CD8-positive, alpha-beta memory T cell (primary cell): ENCODE data around the gene SPANXN4. TPM values are rescaled to one million over a fixed set of nuclear protein-coding genes. Genes with fewer than 3 reads are reported as not detected.

Source experiments
- CTCF ChIA-PET: fragments of 350-600 bp; sonication (Branson Sonifier 250); formaldehyde crosslinking; loops from one replicate; lab custom pipeline; 2021; ENCODE audit warnings: antibody characterized with exemption; lab: Charles Lee
- POLR2A ChIA-PET: fragments of 350-600 bp; sonication (Branson Sonifier 250); formaldehyde crosslinking; loops from one replicate; lab custom pipeline; 2021; ENCODE audit warnings: antibody characterized with exemption; lab: Charles Lee
- DNase-seq, 5 donors: peaks; one replicate each; pipeline versions ENCODE4 v3.0.0 to v3.0.0-alpha.2; 2020 to 2022; ENCODE audit warnings: mixed read lengths in 1 of 5
- H3K27ac ChIP-seq: one replicate; pipeline ENCODE4 v1.7.0; 2013; ENCODE audit warnings: low read depth, mild to moderate bottlenecking, low read length, moderate library complexity
- H3K27me3 ChIP-seq: 2 replicates; pipeline ENCODE4 v1.7.0; 2013; ENCODE audit warnings: low read length, mild to moderate bottlenecking; ENCODE audit not compliant: insufficient read depth, poor library complexity, severe bottlenecking
- H3K36me3 ChIP-seq: 2 replicates; pipeline ENCODE4 v1.7.0; 2013; ENCODE audit warnings: mild to moderate bottlenecking, low read length, moderate library complexity; ENCODE audit not compliant: insufficient read depth
- H3K4me1 ChIP-seq: 2 replicates; pipeline ENCODE4 v1.7.0; 2013; ENCODE audit warnings: mild to moderate bottlenecking, low read length, moderate library complexity; ENCODE audit not compliant: insufficient read depth
- H3K4me3 ChIP-seq: 2 replicates; pipeline ENCODE4 v1.7.0; 2013; ENCODE audit warnings: mild to moderate bottlenecking, low read length
- H3K9me3 ChIP-seq: 2 replicates; pipeline ENCODE4 v1.7.0; 2013; ENCODE audit warnings: mild to moderate bottlenecking, low read length
- H3K27ac Mint-ChIP-seq, 8 donors: one replicate each; pipeline ENCODE4 v1.8.0; 2020 to 2021; ENCODE audit warnings: mixed read lengths in 8 of 8, mild to moderate bottlenecking in 6 of 8, inconsistent platforms in 3 of 8, moderate library complexity in 3 of 8
- H3K27me3 Mint-ChIP-seq, 2 donors: one replicate each; pipeline ENCODE4 v1.8.0; 2020 to 2021; ENCODE audit warnings: mixed read lengths in 2 of 2, mild to moderate bottlenecking in 1 of 2, moderate library complexity in 1 of 2
- H3K36me3 Mint-ChIP-seq, 3 donors: one replicate each; pipeline ENCODE4 v1.8.0; 2020 to 2021; ENCODE audit warnings: mixed read lengths in 3 of 3, inconsistent platforms in 1 of 3, mild to moderate bottlenecking in 1 of 3
- H3K4me1 Mint-ChIP-seq, 3 donors: one replicate each; pipeline ENCODE4 v1.8.0; 2020 to 2021; ENCODE audit warnings: mixed read lengths in 3 of 3, inconsistent platforms in 1 of 3, mild to moderate bottlenecking in 1 of 3
- H3K4me3 Mint-ChIP-seq, 7 donors: one replicate each; pipeline ENCODE4 v1.8.0; 2020 to 2021; ENCODE audit warnings: mixed read lengths in 7 of 7, mild to moderate bottlenecking in 6 of 7, moderate library complexity in 4 of 7, inconsistent platforms in 2 of 7
- H3K9me3 Mint-ChIP-seq, 5 donors: one replicate each; pipeline ENCODE4 v1.8.0; 2020 to 2022; ENCODE audit warnings: mixed read lengths in 5 of 5, mild to moderate bottlenecking in 3 of 5, moderate library complexity in 2 of 5, inconsistent platforms in 1 of 5
- polyA plus RNA-seq: library from polyadenylated mRNA; unstranded; fragments of 300-500 nt; fragmentation: Illumina TruSeq; gene quantifications from one replicate; pipeline ENCODE4 v1.2.3, GENCODE V29; 2021
- total RNA-seq, 2 experiments: library from RNA; stranded (reverse); gene quantifications; one replicate each; pipeline ENCODE4 v1.2.3, GENCODE V29; 2021

SPANXN4 gene
- total and polyA plus RNA-seq, 3 experiments from 2014 or later = not detected

DNA sequence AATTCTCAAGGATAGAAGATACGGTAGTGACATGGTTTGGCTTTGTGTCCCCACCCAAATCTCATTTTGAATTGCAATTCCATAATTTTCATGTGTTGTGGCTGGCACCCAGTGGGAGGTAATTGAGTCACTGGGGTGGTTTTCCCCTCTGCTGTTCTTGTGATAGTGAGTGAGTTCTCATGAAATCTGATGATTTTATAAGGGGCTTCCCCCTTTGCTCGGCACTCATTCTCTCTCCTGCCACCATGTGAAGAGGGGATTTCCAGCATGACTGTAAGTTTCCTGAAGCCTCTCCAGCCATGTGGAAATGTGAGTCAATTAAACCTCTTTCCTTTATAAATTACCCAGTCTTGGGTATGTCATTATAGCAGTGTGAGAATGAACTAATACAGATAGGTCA is 8.5 kb upstream of the SPANXN4 start:
- Mint-ChIP-seq H3K27me3 (peaks cover 0 to 6% of the 10 kb centered on the region in 2 donors), H3K4me3 (no peak overlapping the region), H3K9me3 (peaks cover 3 to 10% (median 5%) of the 10 kb centered on the region in 5 donors), H3K36me3 (no peaks in the 10 kb centered on the region), H3K27ac (no peak overlapping the region), H3K4me1 (no peaks in the 10 kb centered on the region)
- Histone ChIP-seq H3K9me3 (no peaks in the 10 kb centered on the region), H3K27me3 (no peaks in the 10 kb centered on the region), H3K4me3 (no peak overlapping the region), H3K27ac (no peak overlapping the region), H3K4me1 (no peaks in the 10 kb centered on the region), H3K36me3 (no peaks in the 10 kb centered on the region)
- CTCF ChIA-PET = no interaction called here
- POLR2A ChIA-PET = no interaction called here
- no peak for DNase-seq

DNA sequence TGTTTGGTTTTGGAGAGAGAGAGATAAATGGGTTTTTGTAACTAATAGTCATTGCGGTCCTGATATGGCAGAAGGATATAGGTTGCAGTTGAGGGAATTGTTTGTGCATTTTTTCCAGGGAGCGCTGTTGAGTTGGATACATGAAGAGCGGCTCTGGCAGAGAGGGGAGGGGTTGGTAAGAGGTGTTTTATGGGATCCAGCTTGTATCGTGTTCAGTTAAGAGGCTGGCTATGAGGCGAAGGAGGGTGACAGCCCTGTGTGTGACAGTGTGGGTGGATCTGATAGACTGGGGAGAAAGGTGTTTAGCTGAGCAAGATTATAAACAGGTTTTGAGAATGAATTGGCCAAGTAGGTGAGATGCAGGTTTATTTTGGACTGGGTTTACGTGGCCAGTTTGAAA is 1.5 kb downstream of the SPANXN4 start:
- H3K4me1 Mint-ChIP-seq = no peaks in the 10 kb centered on the region
- no peaks in the 10 kb centered on the region for H3K36me3 Mint-ChIP-seq
- Histone ChIP-seq H3K36me3 (no peaks in the 10 kb centered on the region), H3K4me3 (no peak overlapping the region), H3K4me1 (no peaks in the 10 kb centered on the region), H3K9me3 (no peaks in the 10 kb centered on the region), H3K27ac (no peak overlapping the region), H3K27me3 (no peaks in the 10 kb centered on the region)
- CTCF ChIA-PET = no interaction called here
- peaks cover 0 to 10% of the 10 kb centered on the region in 2 donors for H3K27me3 Mint-ChIP-seq
- DNase-seq = no peak
- H3K9me3 Mint-ChIP-seq = peaks cover 0 to 3% (median 2%) of the 10 kb centered on the region in 5 donors
- H3K27ac Mint-ChIP-seq = no peak overlapping the region
- POLR2A ChIA-PET = no interaction called here
- H3K4me3 Mint-ChIP-seq = no peak overlapping the region

DNA sequence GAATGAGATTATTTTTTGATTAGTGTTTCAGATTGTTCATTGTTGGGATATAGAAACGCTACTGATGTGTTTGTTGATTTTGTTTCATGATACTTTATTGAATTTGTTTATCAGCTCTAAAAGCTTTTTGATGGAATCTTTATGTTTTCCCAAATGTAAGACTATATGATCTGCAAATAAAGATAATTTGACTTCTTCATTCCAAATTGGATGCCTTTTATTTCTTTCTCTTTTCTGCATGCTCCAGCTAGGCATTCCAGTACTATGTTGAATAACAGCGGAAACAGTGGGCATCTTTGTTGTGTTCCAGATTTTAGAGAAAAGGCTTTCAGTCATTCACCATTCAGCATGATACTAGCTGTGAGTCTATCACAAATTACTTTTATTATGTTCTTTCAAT is 21.8 kb downstream of the SPANXN4 start:
- H3K9me3 Mint-ChIP-seq = peaks cover 0 to 4% (median 0%) of the 10 kb centered on the region in 5 donors
- Histone ChIP-seq H3K4me3 (no peak overlapping the region), H3K27ac (no peak overlapping the region), H3K4me1 (no peaks in the 10 kb centered on the region), H3K36me3 (no peaks in the 10 kb centered on the region), H3K9me3 (no peaks in the 10 kb centered on the region), H3K27me3 (no peaks in the 10 kb centered on the region)
- H3K36me3 Mint-ChIP-seq = no peaks in the 10 kb centered on the region
- no peak overlapping the region for H3K4me3 Mint-ChIP-seq
- CTCF ChIA-PET = no interaction called here
- no peak for DNase-seq
- peaks cover 0 to 4% of the 10 kb centered on the region in 2 donors for H3K27me3 Mint-ChIP-seq
- no peak overlapping the region for H3K27ac Mint-ChIP-seq
- H3K4me1 Mint-ChIP-seq = no peaks in the 10 kb centered on the region
- POLR2A ChIA-PET = no interaction called here

DNA sequence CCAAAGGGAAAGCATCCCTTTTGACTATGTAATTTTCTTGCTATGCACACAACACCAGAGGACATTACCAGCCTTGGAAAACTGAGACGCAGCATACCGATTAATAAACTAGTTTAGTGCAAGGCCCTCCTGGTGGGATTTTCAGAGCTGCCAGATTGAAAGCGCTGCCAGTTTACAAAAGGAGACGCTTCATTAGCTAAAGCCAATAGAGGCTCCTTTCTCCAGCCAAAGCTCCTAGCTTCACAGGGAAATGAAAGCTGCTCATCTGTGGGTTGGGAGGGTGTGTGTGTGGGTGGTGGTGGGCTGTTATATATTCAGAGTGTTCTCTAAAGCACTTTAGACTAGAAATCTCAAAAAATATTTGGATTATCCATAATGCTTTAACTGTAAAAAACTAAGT is 32.4 kb downstream of the SPANXN4 start:
- Histone ChIP-seq H3K27me3 (no peaks in the 10 kb centered on the region), H3K27ac (no peak overlapping the region), H3K36me3 (no peaks in the 10 kb centered on the region), H3K4me3 (no peak overlapping the region), H3K9me3 (no peaks in the 10 kb centered on the region), H3K4me1 (no peaks in the 10 kb centered on the region)
- Mint-ChIP-seq H3K4me1 (no peaks in the 10 kb centered on the region), H3K9me3 (peaks cover 0 to 17% (median 4%) of the 10 kb centered on the region in 5 donors), H3K27me3 (peaks cover 0 to 1% of the 10 kb centered on the region in 2 donors), H3K4me3 (no peak overlapping the region), H3K36me3 (no peaks in the 10 kb centered on the region), H3K27ac (no peak overlapping the region)
- POLR2A ChIA-PET = no interaction called here
- CTCF ChIA-PET = no interaction called here
- DNase-seq = no peak

DNA sequence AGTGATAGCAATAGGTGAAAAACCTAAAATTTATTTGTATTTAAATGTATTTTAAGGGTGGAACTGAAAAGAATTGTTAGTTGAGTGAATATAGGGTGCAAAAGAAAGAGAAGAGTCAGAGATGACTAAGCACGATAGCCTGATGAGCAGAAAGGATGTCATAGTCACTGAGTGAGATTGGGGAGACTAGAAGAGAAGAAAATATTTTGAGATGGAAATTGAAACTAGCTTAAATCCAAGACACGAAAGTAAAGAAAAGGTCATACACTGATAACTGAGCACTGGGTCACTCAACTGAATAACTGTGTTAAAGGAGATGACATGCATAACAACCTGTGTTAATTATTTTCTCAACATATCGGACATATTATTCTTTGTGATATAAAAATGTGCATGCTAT is 55.5 kb downstream of the SPANXN4 start:
- no peak for DNase-seq
- Histone ChIP-seq H3K4me1 (no peaks in the 10 kb centered on the region), H3K4me3 (no peak overlapping the region), H3K9me3 (no peaks in the 10 kb centered on the region), H3K27me3 (no peaks in the 10 kb centered on the region), H3K27ac (no peak overlapping the region), H3K36me3 (no peaks in the 10 kb centered on the region)
- H3K9me3 Mint-ChIP-seq = peaks cover 0 to 4% (median 0%) of the 10 kb centered on the region in 5 donors
- no peaks in the 10 kb centered on the region for H3K36me3 Mint-ChIP-seq
- no peaks in the 10 kb centered on the region for H3K4me1 Mint-ChIP-seq
- ChIA-PET POLR2A (no interaction called here), CTCF (no interaction called here)
- H3K27ac Mint-ChIP-seq = no peak overlapping the region
- H3K4me3 Mint-ChIP-seq = no peak overlapping the region
- peaks cover 0 to 3% of the 10 kb centered on the region in 2 donors for H3K27me3 Mint-ChIP-seq

DNA sequence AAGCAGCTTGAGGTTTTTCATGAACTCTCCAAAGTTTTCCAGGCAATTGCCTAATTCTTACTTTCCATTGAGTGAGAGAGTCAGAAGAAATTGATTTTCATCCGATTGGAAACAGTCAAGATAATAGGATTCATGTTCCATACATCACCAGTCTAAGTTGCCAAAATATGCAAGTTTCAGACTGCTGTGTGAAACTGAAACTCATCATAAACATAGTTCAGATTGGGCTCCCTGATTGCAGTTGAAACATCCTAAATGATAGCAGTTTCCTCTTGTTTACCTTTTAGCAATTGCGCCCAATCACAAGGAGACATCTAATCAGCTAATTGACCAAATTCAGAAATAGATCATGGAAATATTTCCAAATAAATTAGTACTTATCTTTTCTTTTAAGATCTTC is 56.8 kb downstream of the SPANXN4 start:
- DNase-seq = no peak
- no peak overlapping the region for H3K4me3 ChIP-seq
- Mint-ChIP-seq H3K4me1 (no peaks in the 10 kb centered on the region), H3K4me3 (no peak overlapping the region), H3K9me3 (peaks cover 0 to 3% (median 0%) of the 10 kb centered on the region in 5 donors), H3K36me3 (no peaks in the 10 kb centered on the region), H3K27ac (no peak overlapping the region), H3K27me3 (peaks cover 0 to 2% of the 10 kb centered on the region in 2 donors)
- ChIA-PET POLR2A (no interaction called here), CTCF (no interaction called here)
- no peaks in the 10 kb centered on the region for H3K27me3 ChIP-seq
- H3K27ac ChIP-seq = no peak overlapping the region
- no peaks in the 10 kb centered on the region for H3K4me1 ChIP-seq
- H3K36me3 ChIP-seq = no peaks in the 10 kb centered on the region
- no peaks in the 10 kb centered on the region for H3K9me3 ChIP-seq
